ENCODE measurements around the gene PRCP. TPM values are rescaled to one million over a fixed set of nuclear protein-coding genes. Genes with fewer than 3 reads are reported as not detected.

The PRCP gene
- total RNA-seq, 1 donor from 2014 or later, result 62.0 TPM

DNA sequence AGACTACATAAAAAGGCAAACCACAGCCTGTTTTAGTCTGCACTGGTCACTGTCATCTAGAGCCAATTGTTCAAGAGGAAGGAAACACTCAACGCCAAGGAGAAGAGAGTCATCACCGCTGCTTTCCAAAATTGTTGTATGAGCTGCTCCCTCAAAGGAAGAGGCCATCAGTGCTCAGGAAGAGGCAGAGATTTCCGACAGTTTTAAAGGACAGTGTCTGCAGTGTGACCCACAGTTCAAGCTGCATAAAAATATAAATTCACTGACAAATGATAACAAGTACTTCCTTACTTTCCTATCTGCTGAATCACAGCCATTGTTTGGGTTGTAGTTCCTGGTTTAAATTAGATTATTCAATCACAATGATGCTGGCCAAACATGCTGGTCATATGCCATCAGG, 16.4 kb downstream of the PRCP start:
- Mint-ChIP-seq H3K27me3 (ENCODE audit: low read depth, unreplicated experiment) (no peaks in the 10 kb centered on the region), H3K36me3 (ENCODE audit: low read depth, unreplicated experiment) (peaks cover 5% of the 10 kb centered on the region), H3K27ac (ENCODE audit: unreplicated experiment) (no peak overlapping the region), H3K4me1 (ENCODE audit: low read depth, unreplicated experiment) (no peaks in the 10 kb centered on the region), H3K9me3 (ENCODE audit: unreplicated experiment) (peaks cover 2% of the 10 kb centered on the region), H3K4me3 (ENCODE audit: unreplicated experiment) (no peak overlapping the region)
- H3K4me1 ChIP-seq (ENCODE audit: insufficient read depth, low read length), result no peaks in the 10 kb centered on the region
- no peak overlapping the region for H3K4me2 ChIP-seq (ENCODE audit: low read length)
- no peak overlapping the region for H2AFZ ChIP-seq (ENCODE audit: low read depth, low read length)
- no peaks in the 10 kb centered on the region for H3K36me3 ChIP-seq (ENCODE audit: insufficient read depth, low read length)
- no peak overlapping the region for H3K9ac ChIP-seq (ENCODE audit: low read length)
- H4K20me1 ChIP-seq (ENCODE audit: insufficient read depth, low read length), result no peaks in the 10 kb centered on the region
- FAIRE-seq (no peak), DNase-seq (ENCODE audit: low read depth) (no peak)
- TF ChIP-seq, protein P1, sequence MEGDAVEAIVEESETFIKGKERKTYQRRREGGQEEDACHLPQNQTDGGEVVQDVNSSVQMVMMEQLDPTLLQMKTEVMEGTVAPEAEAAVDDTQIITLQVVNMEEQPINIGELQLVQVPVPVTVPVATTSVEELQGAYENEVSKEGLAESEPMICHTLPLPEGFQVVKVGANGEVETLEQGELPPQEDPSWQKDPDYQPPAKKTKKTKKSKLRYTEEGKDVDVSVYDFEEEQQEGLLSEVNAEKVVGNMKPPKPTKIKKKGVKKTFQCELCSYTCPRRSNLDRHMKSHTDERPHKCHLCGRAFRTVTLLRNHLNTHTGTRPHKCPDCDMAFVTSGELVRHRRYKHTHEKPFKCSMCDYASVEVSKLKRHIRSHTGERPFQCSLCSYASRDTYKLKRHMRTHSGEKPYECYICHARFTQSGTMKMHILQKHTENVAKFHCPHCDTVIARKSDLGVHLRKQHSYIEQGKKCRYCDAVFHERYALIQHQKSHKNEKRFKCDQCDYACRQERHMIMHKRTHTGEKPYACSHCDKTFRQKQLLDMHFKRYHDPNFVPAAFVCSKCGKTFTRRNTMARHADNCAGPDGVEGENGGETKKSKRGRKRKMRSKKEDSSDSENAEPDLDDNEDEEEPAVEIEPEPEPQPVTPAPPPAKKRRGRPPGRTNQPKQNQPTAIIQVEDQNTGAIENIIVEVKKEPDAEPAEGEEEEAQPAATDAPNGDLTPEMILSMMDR (IDR thresholded peaks at IDR 0.05; ENCODE audit: insufficient read depth, low read depth, low read length), result no peak
- TF ChIP-seq EZH2 (IDR thresholded peaks at IDR 0.05; ENCODE audit: insufficient read depth, low read length), result no peak
- H3K27me3 ChIP-seq (ENCODE audit: insufficient read depth, low read length), result no peaks in the 10 kb centered on the region
- no peaks in the 10 kb centered on the region for H3K9me3 ChIP-seq (ENCODE audit: insufficient read depth, low read depth, low read length)
- H3K79me2 ChIP-seq (ENCODE audit: insufficient read depth, low read length), result no peaks in the 10 kb centered on the region
- no peak overlapping the region for H3K27ac ChIP-seq (ENCODE audit: low read depth, low read length)
- H3K4me3 ChIP-seq (ENCODE audit: insufficient read depth, low read depth, low read length), result no peak overlapping the region

DNA sequence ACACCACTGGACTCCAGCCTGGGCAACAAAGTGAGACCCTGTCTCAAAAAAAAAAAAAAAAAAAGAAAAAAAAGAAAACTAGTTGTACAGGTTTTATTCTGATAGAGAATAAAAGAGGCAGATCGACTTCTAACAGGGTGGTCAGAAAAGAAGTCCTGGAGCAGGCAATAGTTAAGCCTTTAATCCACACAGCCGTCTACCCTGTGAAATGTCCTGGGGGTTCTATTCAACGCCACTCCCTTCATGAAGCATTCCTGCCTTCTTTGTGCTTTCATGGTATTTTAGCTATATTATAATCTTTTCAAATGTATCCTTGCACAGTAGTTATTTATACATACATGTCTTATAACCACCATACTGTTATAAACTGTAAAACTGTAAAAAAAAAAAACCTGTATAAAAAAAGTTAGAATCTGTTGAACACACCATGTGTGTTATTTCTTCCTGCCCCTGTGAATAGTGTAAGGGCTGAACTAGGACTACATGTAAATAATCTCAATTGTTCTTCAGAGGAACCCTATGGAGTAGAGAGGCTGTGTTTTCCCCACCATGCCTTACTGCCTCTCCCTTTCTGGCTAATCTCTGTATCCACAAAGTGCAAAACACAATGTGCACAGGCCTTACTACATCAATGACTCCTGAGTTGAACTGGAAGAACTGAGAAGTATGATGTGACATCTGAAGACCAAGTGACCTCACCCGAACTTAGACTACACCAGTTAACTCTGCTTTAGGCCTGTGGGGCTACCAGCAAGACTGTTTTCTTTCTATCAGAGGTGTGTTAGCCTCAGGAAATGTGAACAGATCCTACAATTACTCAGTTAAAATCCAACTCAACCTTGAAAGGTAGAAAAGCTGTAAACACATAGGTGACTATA, 25.3 kb downstream of the PRCP start:
- Mint-ChIP-seq H3K4me3 (ENCODE audit: unreplicated experiment) (no peak overlapping the region), H3K27me3 (ENCODE audit: low read depth, unreplicated experiment) (no peaks in the 10 kb centered on the region), H3K36me3 (ENCODE audit: low read depth, unreplicated experiment) (peaks cover 16% of the 10 kb centered on the region), H3K9me3 (ENCODE audit: unreplicated experiment) (no peaks in the 10 kb centered on the region), H3K4me1 (ENCODE audit: low read depth, unreplicated experiment) (no peaks in the 10 kb centered on the region), H3K27ac (ENCODE audit: unreplicated experiment) (no peak overlapping the region)
- Histone ChIP-seq H3K27ac (ENCODE audit: low read depth, low read length) (no peak overlapping the region), H4K20me1 (ENCODE audit: insufficient read depth, low read length) (no peaks in the 10 kb centered on the region), H3K4me3 (ENCODE audit: insufficient read depth, low read depth, low read length) (no peak overlapping the region), H3K27me3 (ENCODE audit: insufficient read depth, low read length) (no peaks in the 10 kb centered on the region), H3K9me3 (ENCODE audit: insufficient read depth, low read depth, low read length) (no peaks in the 10 kb centered on the region), H3K4me1 (ENCODE audit: insufficient read depth, low read length) (no peaks in the 10 kb centered on the region), H2AFZ (ENCODE audit: low read depth, low read length) (no peak overlapping the region), H3K36me3 (ENCODE audit: insufficient read depth, low read length) (no peaks in the 10 kb centered on the region), H3K79me2 (ENCODE audit: insufficient read depth, low read length) (no peaks in the 10 kb centered on the region), H3K9ac (ENCODE audit: low read length) (no peak overlapping the region), H3K4me2 (ENCODE audit: low read length) (no peak overlapping the region)
- no peak for DNase-seq (ENCODE audit: low read depth)
- no peak for FAIRE-seq
- TF ChIP-seq, protein P1 (IDR thresholded peaks at IDR 0.05; ENCODE audit: insufficient read depth, low read depth, low read length), result no peak
- no peak for TF ChIP-seq EZH2 (IDR thresholded peaks at IDR 0.05; ENCODE audit: insufficient read depth, low read length)

DNA sequence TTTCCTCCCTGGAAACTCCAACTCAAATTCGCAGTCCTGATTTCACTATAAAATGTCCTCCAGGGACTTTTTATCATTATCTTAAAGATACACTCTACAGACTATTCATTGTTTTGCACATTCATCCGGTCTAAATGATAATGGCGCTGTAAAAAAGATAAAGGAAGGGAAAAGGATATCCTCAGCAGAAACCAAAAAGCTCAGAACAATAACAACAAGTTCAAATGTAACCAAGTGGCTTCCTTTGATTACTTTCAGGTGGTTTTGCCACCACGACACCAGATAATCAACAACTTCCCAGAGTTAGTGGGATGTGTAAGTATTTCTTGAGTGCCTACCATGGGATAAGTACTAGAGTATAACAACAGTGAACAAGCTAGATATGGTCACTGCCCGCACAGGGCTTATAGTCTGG, 26.3 kb downstream of the PRCP start:
- no peak for FAIRE-seq
- H3K27ac Mint-ChIP-seq (ENCODE audit: unreplicated experiment), result no peak overlapping the region
- Histone ChIP-seq H3K4me3 (ENCODE audit: insufficient read depth, low read depth, low read length) (no peak overlapping the region), H4K20me1 (ENCODE audit: insufficient read depth, low read length) (no peaks in the 10 kb centered on the region), H3K27ac (ENCODE audit: low read depth, low read length) (no peak overlapping the region), H3K27me3 (ENCODE audit: insufficient read depth, low read length) (no peaks in the 10 kb centered on the region), H3K9ac (ENCODE audit: low read length) (no peak overlapping the region), H2AFZ (ENCODE audit: low read depth, low read length) (no peak overlapping the region), H3K4me2 (ENCODE audit: low read length) (no peak overlapping the region), H3K36me3 (ENCODE audit: insufficient read depth, low read length) (no peaks in the 10 kb centered on the region), H3K4me1 (ENCODE audit: insufficient read depth, low read length) (no peaks in the 10 kb centered on the region), H3K9me3 (ENCODE audit: insufficient read depth, low read depth, low read length) (no peaks in the 10 kb centered on the region), H3K79me2 (ENCODE audit: insufficient read depth, low read length) (no peaks in the 10 kb centered on the region)
- peaks cover 14% of the 10 kb centered on the region for H3K36me3 Mint-ChIP-seq (ENCODE audit: low read depth, unreplicated experiment)
- no peaks in the 10 kb centered on the region for H3K27me3 Mint-ChIP-seq (ENCODE audit: low read depth, unreplicated experiment)
- TF ChIP-seq, protein P1 (IDR thresholded peaks at IDR 0.05; ENCODE audit: insufficient read depth, low read depth, low read length), result no peak
- no peak for TF ChIP-seq EZH2 (IDR thresholded peaks at IDR 0.05; ENCODE audit: insufficient read depth, low read length)
- no peak for DNase-seq (ENCODE audit: low read depth)
- no peaks in the 10 kb centered on the region for H3K9me3 Mint-ChIP-seq (ENCODE audit: unreplicated experiment)
- no peak overlapping the region for H3K4me3 Mint-ChIP-seq (ENCODE audit: unreplicated experiment)
- no peaks in the 10 kb centered on the region for H3K4me1 Mint-ChIP-seq (ENCODE audit: low read depth, unreplicated experiment)

All from astrocyte (in vitro differentiated cells and primary cell).